Inflammatory macrophage treated with lipopolysaccharide for 4 hours (primary cell): Measurements from ENCODE around the gene NAV3.
A peak's percentile ranks its signal among the peaks of the same experiment; 100 is the strongest.
"Not testable (repeated sequence)": the region's sequence is repeated elsewhere in the genome, so short reads cannot be mapped to it uniquely, and the experiment has no call there.

ENCODE experiments used
- DNase-seq: peaks from one replicate; pipeline ENCODE4 v3.0.0-alpha.2; 2020

Gene NAV3

DNA sequence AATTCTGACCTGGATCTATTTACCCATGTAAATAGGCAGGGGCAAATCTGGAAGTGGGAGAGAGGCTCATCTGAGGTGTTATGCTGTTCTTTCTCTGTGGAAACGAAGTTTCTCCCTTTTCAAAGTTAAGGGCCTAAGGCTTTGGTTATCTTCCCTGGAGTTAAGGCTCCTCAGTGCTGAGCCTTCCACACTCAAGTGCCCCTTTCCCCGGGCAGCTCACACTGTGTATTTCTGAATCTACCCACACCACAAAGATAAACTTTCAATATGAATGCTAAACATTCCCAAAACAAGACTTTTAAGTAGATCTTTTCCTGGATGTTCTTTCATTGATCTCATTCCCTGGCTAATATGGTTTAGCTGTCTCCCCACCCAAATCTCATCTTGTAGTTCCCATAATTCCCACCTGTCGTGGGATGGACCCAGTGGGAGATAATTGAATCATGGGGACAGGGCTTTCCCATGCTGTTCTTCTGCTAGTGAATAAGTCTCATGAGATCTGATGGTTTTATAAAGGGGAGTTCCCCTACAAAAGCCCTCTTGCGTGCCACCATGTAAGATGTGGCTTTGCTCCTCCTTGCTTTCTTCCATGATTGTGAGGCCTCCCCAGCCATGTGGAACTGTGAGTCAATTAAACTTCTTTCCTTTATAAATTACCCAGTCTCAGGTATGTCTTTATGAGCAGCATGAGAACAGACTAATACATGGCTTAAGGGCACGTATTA is 251.1 kb downstream of the NAV3 start:
- no peak for DNase-seq

DNA sequence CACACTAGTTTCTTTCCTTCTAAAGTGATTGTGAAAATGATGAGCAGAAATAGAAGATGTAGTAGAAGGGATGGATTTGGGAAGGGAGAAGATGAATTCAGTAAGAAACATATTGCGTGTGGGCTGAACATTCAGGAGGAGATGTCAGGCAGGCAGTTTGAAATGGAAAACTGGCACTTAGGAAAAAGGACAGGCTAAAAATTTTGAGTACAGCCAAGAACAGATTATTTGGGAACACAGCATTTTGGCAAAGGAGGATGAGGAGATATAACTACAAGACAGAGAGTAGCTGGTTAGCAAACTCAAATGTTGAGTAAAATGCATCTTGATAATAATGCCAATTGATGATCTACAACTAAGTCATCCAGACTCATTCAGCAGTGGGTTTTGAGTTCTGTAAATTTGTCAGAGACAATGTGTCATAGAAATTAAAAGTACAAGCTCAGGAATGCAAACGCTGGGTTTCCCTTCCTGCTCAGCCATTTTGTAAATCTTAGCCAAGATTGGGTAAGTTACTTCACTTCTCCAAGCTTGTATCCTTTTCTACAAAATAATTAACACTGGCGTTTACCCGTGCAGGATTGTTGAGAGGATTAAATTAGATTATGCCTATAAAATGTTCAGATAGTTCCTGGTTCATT is 255.0 kb downstream of the NAV3 start:
- peak; percentile 22 for DNase-seq

DNA sequence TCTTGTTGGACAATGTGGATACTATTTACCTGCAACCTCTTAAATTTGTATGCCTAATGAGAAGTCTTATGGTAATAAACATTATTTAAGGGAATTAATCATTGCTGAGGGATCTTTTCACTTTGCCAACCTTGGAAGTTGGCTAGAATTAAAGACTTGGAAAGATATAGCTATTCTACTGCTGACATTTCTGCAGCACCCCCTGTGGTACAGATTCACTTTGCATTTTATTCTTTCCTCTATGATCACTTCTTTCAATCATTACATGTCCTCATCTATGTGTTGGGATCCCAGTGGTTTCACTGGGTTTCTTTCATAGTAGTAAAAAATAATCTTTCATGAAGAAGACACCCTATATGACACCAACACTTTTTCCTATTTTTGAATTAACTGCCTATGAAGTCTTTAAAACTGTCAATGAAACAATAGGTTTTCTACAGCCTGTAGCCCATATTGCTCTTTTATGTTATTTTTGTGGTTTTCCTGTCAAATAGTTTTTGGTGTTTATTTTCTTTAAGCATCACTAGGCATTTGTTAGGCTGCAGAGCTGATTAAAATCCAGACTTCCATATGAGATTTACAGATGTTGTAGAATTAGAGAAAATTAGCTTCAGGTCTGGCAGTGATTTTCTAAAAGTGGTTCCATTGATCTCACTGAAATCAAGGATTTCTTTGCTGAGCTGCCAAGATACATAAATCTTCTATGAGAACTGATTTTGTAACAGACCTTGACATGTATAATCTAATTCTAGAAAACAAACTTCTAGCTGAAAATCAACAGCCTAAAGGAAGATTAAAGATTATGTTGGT is 256.1 kb downstream of the NAV3 start:
- DNase-seq: no peak

DNA sequence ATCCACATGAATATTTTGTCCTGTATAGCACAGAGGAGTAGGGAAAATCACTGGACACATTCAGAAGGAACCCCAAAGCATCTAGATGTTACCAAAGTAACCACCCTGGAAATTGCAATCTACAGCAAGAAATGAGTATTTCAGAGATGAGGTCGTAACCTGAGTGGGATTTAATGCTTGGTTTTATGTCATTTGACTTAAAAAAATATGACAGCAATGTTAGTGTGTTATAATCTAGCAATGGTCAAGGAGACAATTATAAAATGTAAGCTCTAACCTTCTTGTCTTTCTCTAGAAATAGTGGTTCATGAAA is 256.6 kb downstream of the NAV3 start:
- DNase-seq: no peak

DNA sequence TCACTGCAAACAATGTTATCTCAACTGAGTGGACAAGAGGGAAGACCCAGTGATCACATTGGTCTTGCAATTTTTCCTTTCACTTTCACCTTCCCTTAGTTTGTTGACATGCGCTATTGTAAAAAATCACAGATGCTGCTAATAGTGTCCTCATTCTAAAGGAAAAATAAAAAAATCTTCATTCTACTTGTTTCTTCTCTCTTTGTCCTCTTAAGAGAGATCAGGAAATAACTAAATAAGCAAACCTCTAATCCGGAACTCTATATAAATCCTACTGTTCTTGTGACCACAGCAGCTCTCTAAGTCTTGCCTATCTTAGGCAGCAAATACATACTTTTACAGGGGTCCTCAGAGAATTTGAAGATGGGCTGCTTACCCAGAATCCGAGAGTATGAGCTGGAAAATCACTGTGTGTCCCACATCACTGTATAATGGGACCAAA is 257.7 kb downstream of the NAV3 start:
- DNase-seq: peak; percentile 6

DNA sequence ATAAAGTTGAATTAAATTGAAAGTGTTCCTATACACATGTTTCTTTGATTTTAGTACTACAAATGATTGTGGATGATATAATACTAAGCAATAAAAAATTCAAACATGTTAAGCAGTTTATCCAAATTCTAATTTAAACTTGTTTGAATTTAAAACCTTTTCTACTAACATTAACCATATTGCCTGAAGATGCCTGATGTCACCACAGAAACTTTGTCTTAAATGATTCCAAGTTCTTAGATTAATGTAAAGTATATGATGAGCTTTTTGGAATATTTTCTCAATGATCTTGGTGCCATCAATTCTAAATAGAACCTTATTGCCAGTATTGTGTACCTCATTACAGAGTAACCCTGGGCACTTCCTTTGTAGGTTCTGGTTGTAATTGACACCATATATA is 259.6 kb downstream of the NAV3 start:
- DNase-seq: no peak

DNA sequence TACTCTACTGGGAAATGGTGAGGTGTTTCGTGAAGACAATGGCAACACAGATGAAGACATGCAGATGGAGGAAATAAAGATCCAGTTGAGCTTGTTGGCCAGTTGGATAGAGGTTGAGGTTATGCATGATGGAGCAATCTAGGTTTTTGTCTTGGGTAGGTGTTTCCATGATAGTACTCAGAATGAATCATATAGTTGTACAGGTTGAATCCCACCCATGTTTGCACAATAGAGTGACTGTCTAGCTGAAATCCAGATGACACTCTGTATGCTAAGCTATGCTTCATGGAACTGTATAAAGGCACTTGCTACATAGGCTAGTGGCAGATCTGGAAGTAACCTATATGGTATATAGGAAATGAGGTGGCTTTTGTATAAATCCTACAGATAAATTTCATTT is 264.9 kb downstream of the NAV3 start:
- DNase-seq: no peak

DNA sequence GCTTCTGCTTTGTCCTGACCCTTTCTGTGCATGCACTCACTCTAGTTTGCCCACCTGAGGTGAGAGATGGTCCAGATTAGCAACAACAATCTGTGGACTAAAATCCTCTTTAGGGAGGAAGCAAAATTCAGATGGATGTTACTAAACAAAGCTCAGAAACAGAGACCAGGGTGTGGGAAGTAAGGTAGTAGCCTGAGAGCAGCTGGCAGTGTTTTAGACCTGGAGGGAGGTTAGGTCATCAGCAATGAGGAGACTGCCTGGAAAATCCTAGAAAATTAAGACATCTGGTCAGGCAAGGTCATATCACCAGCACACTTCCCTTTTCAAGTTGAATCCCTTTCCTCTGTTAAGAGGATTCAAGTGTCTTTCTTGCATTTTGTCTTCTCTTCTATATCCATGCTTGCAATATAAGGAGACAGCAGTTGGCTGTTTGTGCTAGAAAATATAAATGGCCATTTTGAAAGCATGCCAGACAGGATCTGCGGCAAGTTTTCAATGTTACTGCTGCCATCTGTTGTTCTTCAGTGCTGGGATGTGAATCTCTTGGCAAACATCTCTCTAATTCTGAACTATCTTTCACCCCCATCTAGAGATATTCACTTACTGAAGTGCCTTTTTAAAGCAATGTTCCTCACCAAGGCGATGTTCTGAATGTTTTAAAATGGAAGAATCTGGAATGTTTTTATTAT is 266.4 kb downstream of the NAV3 start:
- DNase-seq: no peak

DNA sequence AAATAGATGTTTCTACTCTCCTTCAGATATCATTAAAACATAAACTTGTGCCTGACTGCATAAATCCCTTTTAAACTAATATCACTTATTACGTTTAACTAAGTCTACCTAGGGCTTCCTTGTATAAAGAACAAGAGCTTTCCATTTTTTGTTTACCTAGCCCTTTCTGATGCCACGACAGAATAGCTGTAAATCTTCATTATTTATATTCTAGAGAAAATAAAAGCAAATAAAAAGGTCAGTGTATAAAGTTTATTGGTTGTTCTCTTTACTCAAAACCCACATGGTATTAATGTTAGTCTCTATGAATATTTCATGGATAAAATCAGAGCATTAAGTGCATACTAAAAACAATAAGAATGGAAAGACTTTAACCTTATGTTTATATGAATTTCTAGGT is 269.1 kb downstream of the NAV3 start:
- no peak for DNase-seq

DNA sequence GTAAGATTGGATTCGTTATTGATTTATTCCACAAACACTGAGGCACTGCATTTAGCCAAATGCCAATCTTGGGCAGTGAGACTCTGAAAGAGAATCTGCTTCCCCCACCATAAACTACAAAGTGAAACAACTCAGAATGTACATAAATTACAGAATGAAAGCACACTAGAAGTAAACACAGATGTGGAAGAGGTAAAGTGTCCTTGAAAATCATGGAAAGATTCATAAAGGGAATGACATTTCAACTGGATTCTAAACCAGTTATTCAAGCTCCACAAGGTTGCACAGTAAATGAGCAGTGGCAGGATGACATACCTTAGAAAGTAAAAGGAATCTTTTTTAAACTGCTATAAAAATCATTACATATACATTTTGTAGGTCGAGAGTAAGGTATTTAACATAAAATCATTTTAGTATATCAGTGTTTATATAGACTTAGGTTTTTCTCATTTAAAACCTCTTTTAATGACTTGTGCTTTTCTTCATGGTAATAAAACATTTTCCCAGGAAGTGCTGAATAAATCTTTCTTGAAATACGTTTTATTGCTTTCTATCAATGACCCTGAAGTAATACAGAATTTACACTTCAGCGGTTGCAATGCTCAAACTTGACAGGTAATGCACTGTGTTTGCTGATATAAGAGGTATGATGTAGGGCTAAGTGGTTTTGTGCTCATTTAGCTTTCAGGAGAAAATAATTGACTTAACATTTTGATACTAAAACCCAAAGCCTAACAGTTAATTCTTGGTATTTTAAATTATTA is 270.6 kb downstream of the NAV3 start:
- no peak for DNase-seq

DNA sequence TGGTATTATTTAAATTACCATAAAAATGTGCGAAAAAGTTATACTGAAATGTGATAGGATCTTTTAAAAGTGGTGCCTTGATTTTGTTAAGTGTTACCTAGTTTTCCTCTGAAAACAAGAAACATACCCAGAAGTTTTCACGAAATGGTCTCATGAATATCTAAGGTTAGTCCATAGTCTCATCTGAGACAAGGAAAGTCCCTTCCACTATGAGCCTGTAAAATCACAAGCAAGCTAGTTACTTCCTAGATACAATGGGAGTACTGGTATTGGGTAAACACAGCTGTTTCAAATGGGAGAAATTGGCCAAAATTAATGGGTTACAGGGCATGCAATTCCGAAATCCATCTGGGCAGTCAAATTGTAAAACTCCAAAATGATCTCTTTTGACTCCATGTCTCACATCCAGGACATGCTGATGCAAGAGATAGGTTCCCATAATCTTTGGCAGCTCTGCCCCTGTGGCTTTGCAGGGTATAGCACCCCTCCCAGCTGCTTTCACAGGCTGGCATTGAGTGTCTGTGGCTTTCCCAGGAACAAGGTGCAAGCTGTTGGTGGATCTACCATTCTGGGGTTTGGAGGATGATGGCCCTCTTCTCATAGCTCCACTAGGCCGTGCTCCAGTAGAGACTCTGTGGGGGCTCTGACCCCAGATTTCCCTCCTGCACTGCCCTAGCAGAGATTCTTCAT is 271.4 kb downstream of the NAV3 start:
- no peak for DNase-seq

DNA sequence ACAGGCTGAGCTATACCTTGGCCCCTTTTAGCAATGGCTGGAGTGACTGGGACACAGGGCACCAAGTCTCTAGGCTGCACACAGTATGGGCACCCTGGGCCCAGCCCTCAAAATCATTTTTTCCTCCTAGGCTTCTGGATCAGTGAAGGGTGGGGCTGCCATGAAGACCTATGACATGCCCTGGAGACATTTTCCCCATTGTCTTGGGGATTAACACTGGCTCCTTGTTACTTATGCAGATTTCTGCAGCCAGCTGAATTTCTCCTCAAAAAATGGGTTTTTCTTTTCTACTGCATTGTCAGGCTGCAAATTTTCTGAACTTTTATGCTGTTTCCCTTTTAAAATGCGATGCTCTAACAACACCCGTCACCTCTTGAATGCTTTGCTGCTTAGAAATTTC is 272.1 kb downstream of the NAV3 start:
- not testable (repeated sequence) for DNase-seq

DNA sequence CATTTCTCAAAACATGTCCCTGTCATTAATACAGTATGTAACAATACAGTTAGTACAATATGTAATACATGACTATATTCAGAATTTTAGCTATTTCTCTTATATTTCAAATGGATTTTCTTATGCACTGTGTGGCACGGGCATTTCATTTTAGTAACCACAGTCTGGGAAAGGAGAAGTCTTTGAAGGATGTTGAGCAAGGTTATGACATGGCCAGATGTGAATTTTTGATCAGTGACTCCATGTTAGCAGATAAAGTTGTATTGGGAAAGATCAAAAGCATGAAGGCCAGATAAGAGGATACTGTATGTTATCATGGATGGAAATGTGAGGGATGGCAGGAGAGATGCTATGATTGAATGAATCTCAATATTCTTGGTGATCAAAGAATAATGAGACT is 285.2 kb downstream of the NAV3 start:
- DNase-seq: no peak

DNA sequence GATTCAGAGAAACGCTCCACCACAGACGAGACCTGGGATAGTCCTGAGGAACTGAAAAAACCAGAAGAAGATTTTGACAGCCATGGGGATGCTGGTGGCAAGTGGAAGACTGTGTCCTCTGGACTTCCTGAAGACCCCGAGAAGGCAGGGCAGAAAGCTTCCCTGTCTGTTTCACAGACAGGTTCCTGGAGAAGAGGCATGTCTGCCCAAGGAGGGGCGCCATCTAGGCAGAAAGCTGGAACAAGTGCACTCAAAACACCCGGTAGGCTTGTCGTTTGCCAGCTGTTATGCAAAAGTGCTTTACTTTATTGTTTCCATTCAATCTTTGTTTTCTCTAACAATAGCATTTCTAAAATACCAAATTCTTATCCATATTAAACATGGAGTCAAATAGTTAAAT is 287.3 kb downstream of the NAV3 start:
- DNase-seq: no peak

DNA sequence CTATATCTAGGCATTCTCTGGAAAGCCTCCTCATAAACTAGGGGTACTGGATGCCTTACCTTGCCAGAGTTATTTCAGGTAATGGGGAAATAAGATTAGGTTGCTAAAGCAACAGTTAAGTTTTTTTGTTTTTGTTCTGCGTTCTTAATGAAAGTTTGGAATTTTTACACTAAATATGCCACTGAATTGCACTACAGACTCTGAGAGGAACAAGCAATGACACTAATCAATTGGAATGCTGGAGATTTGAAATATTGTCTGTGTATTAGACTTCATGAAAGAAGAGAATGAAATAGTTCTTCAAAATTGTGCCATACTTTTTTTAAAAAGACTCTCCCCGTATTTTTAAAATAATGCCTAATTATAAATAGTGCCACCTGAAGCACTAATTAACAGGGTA is 287.8 kb downstream of the NAV3 start:
- no peak for DNase-seq

DNA sequence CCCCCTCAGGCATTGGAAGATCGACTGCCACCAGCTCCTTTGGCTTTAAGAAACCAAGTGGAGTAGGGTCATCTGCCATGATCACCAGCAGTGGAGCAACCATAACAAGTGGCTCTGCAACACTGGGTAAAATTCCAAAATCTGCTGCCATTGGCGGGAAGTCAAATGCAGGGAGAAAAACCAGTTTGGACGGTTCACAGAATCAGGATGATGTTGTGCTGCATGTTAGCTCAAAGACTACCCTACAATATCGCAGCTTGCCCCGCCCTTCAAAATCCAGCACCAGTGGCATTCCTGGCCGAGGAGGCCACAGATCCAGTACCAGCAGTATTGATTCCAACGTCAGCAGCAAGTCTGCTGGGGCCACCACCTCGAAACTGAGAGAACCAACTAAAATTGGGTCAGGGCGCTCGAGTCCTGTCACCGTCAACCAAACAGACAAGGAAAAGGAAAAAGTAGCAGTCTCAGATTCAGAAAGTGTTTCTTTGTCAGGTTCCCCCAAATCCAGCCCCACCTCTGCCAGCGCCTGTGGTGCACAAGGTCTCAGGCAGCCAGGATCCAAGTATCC is 288.7 kb downstream of the NAV3 start:
- no peak for DNase-seq

DNA sequence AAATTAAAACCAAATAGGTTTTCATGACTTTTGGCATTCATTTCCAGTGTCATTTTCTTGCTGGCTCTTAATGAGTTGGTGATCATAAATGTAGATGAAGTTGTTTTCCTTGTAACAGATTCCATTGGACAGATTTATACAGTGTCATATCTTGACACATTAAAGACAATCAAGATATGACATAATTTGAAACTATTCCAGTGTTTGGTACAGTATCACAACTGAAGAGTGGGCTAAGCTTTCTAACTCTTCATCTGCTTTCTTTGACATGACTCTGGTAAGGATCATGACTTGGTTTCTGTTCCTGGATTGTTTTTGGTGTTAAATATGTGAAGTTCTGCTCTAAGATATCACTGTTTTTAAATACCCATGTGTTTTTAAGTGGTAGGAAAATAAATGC is 289.6 kb downstream of the NAV3 start:
- no peak for DNase-seq

DNA sequence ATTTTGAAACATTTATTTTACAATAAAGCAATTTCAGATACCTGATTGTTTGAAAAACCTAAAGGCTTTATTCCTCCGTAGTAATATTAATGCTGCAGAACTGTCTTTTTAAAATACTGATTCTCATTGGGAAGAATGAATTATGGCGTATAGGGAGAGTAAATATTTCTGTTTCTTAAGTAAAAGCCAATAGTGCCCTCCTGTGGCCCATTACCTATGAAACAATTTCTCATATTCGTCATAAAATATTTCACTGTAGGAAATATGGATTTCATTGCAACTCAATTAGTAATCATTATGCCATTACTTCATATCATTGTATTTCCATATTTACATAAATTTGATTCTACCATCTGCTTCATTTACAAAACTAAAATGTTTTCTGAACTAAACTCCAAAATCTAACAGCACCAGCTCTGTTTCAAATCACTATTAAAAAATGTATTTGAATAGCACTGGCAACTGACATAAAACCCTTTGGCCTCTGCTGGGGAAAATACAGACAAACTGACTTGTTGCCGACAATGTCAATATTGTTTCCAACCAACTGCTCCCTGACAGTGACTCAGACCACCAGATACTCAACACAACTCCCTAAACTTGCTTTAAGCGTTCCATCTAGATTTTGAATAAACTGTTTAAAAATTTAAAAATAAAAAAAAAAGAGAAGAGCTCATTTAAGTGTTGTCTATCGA is 290.3 kb downstream of the NAV3 start:
- peak; percentile 31 for DNase-seq

DNA sequence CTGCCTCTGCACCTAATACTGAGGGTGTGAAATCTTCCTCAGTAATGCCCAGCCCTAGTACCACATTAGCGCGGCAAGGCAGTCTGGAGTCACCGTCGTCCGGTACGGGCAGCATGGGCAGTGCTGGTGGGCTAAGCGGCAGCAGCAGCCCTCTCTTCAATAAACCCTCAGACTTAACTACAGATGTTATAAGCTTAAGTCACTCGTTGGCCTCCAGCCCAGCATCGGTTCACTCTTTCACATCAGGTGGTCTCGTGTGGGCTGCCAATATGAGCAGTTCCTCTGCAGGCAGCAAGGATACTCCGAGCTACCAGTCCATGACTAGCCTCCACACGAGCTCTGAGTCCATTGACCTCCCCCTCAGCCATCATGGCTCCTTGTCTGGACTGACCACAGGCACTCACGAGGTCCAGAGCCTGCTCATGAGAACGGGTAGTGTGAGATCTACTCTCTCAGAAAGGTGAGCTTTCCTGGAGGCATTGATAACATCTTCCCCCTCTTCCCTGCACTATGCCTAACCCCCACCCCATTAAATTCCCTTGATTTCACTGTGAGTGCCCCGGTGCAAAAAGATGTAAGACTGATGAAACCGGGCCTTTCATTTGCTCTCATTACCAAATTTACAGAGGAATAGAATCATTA is 291.4 kb downstream of the NAV3 start:
- DNase-seq: no peak

DNA sequence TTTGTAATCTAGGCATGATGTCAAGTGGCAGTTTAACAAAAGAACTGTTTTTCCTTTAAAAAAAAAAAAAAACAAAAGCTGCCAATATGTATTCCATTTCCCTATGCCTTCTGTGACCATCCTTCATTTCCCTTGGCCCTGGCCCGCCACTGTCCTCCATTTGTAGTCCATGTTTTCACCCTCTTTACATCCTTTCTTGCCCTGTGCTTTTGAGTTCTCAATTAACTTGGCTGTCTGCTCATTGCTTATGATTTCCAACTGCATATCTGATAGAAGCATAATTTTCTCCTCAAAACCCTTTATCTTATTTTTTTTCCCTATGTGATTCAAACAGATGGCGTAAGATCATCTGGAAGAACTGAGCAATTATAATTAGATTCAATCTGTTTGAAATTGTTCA is 297.5 kb downstream of the NAV3 start:
- no peak for DNase-seq

DNA sequence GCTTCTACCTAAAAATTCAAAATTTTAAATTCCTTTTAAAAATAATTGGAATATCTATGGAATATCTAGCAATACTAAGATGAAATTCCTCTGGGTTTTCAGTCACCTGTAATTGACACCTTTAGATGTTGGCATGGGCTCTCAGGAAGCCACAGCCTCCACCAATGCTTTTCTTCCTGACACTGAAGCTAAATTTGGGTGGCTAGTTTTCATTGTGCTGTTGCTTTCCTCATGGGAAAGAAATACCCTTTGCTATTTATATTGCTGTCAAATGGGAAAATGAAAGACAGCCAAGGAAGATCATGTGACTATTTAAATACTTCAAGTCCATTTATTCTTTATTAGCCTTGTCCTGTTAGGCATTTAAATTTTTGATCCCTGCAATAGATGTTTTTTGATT is 313.0 kb downstream of the NAV3 start:
- no peak for DNase-seq
